Activated B cell treated with CpG ODN at 0.5 μM for 24 hours (primary cell): ENCODE data around the gene LTBP2. TPM values are rescaled to one million over a fixed set of nuclear protein-coding genes. Genes with fewer than 3 reads are reported as not detected.

Experiments used
- ATAC-seq: fragments of 200-7000 bp; cut with Tn5 transposase; one replicate; pipeline ENCODE4 v1.10.0; 2021; ENCODE audit warnings: low read depth, mild to moderate bottlenecking, moderate library complexity
- CTCF ChIA-PET: fragments of 350-600 bp; sonication (Branson Sonifier 250); formaldehyde crosslinking; loops from one replicate; lab custom pipeline; 2021; ENCODE audit warnings: antibody characterized with exemption; lab: Charles Lee
- POLR2A ChIA-PET: fragments of 350-600 bp; sonication (Branson Sonifier 250); formaldehyde crosslinking; loops from one replicate; lab custom pipeline; 2021; ENCODE audit warnings: antibody characterized with exemption; lab: Charles Lee
- DNase-seq: peaks from one replicate; pipeline ENCODE4 v3.0.0; 2022
- H3K27ac Mint-ChIP-seq: one replicate; pipeline ENCODE4 v1.8.0; 2020; ENCODE audit warnings: mixed read lengths
- H3K27me3 Mint-ChIP-seq: one replicate; pipeline ENCODE4 v1.8.0; 2021; ENCODE audit warnings: mixed read lengths
- H3K36me3 Mint-ChIP-seq: one replicate; pipeline ENCODE4 v1.8.0; 2021; ENCODE audit warnings: low read depth, mixed read lengths
- H3K4me1 Mint-ChIP-seq: one replicate; pipeline ENCODE4 v1.8.0; 2021; ENCODE audit warnings: mixed read lengths
- H3K4me3 Mint-ChIP-seq: one replicate; pipeline ENCODE4 v1.8.0; 2020; ENCODE audit warnings: mild to moderate bottlenecking, mixed read lengths
- H3K9me3 Mint-ChIP-seq: one replicate; pipeline ENCODE4 v1.8.0; 2020; ENCODE audit warnings: mixed read lengths
- intact Hi-C: fragments of 100-400 bp; cut with micrococcal nuclease; formaldehyde crosslinking; loops from one replicate; pipeline ENCODE4 v1.15.1; 2024
- total RNA-seq: library from RNA; stranded (reverse); gene quantifications from 2 replicates; pipeline ENCODE4 v1.2.3, GENCODE V29; 2022
- TF ChIP-seq, protein P1 (sequence below): fragments of 200-600 bp; IDR thresholded peaks from one replicate; pipeline ENCODE4 v1.8.0; 2022; ENCODE audit warnings: antibody characterized with exemption, mild to moderate bottlenecking

The LTBP2 gene
- total RNA-seq, 1 donor from 2014 or later = 0.11 TPM

DNA sequence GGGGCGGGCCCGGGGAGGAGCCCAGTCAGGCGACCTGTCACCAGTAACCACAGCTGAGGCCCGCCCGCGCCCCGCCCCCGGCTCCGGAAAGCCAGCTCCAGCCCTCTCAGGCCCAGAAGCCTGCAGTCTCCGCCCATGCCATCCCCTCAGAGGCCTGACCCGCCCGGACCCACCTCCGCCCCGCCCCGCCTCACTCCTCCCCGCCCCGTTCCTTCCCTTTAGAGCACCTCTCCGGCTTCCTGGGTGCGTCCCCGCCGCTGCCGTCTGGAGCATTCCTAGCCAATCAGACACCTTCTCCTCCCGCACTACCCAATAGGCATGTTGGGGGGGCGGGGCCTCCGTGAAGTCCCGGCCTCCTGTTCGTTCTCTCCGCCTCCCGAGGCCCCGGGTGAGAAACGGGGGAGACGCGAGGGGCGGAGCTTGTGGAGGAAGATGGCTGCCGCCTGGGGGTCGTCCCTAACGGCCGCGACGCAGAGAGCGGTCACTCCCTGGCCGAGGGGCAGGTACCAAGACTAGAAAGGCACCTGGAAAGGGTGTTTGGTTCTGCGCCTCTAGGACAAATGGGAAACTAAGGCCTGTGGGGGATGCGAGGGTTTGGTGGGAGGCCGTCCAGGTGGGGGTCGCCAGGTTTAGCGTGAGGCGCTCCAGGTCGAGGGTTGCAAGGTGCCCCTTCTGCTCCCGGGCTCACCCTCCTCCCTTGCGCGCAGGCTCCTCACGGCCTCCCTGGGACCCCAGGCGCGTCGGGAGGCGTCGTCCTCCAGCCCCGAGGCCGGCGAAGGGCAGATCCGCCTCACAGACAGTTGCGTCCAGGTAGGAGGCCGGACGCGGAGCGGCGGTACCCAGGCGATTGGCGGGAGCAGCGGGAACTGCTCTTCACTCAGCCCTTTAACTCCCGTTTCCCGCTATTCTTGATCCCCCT is 118.4 kb downstream of the LTBP2 start, which contains the start of gene ISCA2:
ISCA2 (plus strand) TSS at position 423 of the 919 bp plus-strand sequence; CDS start at position 433, 10 bp downstream.
- no peak within 1 kb of the TSS for H3K4me3 Mint-ChIP-seq
- ChIA-PET CTCF (interaction anchor here (0.7 to 0.9 kb wide), 3 partner anchors 115 to 191 kb away, joined by 3 to 4 read pairs (median 3); partner anchors contain the start of gene ABCD4), POLR2A (interaction anchor here (0.6 to 2.0 kb wide), 8 partner anchors 12 to 705 kb away, joined by 3 to 18 read pairs (median 6); partner anchors contain the start of gene ABCD4)
- no peak within 1 kb of the TSS for H3K27ac Mint-ChIP-seq
- peak; percentile 90 for ATAC-seq
- H3K36me3 Mint-ChIP-seq = peaks cover 21% of the 10 kb centered on the region
- DNase-seq = peak; percentile 98
- no peaks in the 10 kb centered on the region for H3K9me3 Mint-ChIP-seq
- peaks cover 34% of the 10 kb centered on the region for H3K4me1 Mint-ChIP-seq
- intact Hi-C loops = loop anchor here (1.0 to 10.0 kb wide), 10 partner anchors 92 to 1169 kb away; partner anchors contain the start of genes ALDH6A1, DLST, EIF2B2 and ERG28
- TF ChIP-seq, protein P1, sequence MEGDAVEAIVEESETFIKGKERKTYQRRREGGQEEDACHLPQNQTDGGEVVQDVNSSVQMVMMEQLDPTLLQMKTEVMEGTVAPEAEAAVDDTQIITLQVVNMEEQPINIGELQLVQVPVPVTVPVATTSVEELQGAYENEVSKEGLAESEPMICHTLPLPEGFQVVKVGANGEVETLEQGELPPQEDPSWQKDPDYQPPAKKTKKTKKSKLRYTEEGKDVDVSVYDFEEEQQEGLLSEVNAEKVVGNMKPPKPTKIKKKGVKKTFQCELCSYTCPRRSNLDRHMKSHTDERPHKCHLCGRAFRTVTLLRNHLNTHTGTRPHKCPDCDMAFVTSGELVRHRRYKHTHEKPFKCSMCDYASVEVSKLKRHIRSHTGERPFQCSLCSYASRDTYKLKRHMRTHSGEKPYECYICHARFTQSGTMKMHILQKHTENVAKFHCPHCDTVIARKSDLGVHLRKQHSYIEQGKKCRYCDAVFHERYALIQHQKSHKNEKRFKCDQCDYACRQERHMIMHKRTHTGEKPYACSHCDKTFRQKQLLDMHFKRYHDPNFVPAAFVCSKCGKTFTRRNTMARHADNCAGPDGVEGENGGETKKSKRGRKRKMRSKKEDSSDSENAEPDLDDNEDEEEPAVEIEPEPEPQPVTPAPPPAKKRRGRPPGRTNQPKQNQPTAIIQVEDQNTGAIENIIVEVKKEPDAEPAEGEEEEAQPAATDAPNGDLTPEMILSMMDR = no peak
- no peaks in the 10 kb centered on the region for H3K27me3 Mint-ChIP-seq

DNA sequence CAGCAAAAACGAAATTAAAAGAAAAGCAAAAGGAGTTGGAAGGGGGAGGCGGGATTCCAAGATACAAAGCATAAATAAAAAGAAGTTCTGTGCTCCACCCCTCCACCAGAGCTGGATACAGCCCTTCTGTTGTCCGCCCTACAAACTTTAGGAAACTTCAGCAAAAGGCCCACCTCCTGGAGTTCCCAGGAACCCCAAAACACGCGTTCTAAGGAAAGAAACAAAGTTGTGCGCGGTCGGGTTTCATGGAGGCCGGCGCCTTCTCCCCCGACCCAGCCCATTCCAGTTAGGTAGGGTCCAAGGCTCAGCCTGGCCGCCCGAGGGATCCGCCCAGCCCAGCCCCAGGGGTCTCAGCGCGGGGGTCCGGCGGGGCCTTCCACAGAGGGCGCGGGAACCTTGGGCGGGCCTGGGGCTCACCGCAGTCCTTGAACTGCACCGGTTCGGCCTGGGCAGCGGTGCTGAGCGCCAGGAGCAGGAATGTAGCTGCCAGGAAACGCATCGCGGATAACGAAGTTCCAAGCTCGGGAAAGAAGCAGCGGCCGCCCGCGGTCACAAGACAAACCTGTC is 119.2 kb downstream of the LTBP2 start, which contains the start of gene NPC2:
NPC2 (minus strand) TSS at position 530 of the 567 bp plus-strand sequence; CDS start at position 499, 31 bp downstream.
- H3K9me3 Mint-ChIP-seq = no peaks in the 10 kb centered on the region
- no peak for ATAC-seq
- no peak within 1 kb of the TSS for H3K27ac Mint-ChIP-seq
- H3K27me3 Mint-ChIP-seq = no peaks in the 10 kb centered on the region
- intact Hi-C loops = loop anchor here (1.0 to 10.0 kb wide), 11 partner anchors 92 to 1169 kb away; partner anchors contain the start of genes ALDH6A1, DLST, EIF2B2 and ERG28
- POLR2A ChIA-PET = interaction anchor here (0.6 to 2.0 kb wide), 6 partner anchors 91 to 705 kb away, joined by 3 to 18 read pairs (median 4); partner anchors contain the start of gene ABCD4
- CTCF ChIA-PET = interaction anchor here (0.7 to 1.1 kb wide), 4 partner anchors 116 to 190 kb away, joined by 3 to 4 read pairs (median 3); partner anchors contain the start of gene ABCD4
- DNase-seq = no peak
- peaks cover 35% of the 10 kb centered on the region for H3K4me1 Mint-ChIP-seq
- TF ChIP-seq, protein P1 = no peak
- no peak within 1 kb of the TSS for H3K4me3 Mint-ChIP-seq
- H3K36me3 Mint-ChIP-seq = peaks cover 19% of the 10 kb centered on the region

DNA sequence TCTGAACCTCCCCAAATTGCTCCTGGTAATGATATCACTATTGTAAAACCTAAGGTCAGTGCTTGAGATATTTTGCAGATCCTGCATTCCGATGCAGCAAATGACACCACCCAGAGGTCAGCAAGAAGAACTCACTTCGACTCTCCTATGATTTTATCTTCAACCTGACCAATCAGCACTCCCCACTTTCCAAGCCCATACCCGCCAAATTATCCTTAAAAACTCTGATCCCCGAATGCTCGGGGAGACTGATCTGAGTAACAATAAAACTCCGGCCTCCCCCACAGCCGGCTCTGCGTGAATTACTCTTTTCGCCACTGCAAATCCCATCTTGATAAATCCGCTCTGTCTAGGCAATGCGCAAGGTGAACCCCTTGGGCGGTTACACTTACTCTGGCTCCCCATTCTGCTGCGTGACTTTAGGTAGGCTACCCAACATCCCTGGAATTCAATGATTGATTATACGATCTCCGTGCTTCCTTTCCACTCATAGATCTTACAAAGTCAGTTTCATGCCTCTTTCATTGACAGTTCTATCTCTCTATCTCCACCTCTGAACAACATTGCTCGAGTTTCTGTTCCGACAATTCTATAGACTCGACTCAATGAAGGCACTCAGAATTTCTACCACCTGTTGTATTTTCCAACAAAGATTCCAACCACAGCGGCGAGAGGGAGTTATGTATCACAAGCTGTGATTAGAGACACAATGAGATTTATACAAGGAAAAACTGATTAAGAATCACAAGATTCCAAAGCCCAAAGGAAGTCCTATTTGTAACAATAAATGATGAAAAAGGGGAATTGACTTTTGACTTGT is 119.9 kb downstream of the LTBP2 start:
- Mint-ChIP-seq H3K4me3 (no peak overlapping the region), H3K27me3 (no peaks in the 10 kb centered on the region), H3K9me3 (no peaks in the 10 kb centered on the region), H3K4me1 (peaks cover 35% of the 10 kb centered on the region), H3K27ac (no peak overlapping the region), H3K36me3 (peaks cover 19% of the 10 kb centered on the region)
- no peak for ATAC-seq
- intact Hi-C loops = loop anchor here (1.0 to 10.0 kb wide), 7 partner anchors 101 to 1170 kb away; partner anchors contain the start of genes DLST, ERG28, TTLL5 and YLPM1
- DNase-seq = no peak
- POLR2A ChIA-PET = interaction anchor here (0.6 to 2.0 kb wide), 3 partner anchors 90 to 137 kb away, joined by 3 to 18 read pairs (median 6); no protein-coding TSS in a partner anchor
- CTCF ChIA-PET = interaction anchor here (1.1 to 2.4 kb wide), 2 partner anchors 129 to 130 kb away, joined by 3 to 14 read pairs; no protein-coding TSS in a partner anchor
- TF ChIP-seq, protein P1 = no peak

DNA sequence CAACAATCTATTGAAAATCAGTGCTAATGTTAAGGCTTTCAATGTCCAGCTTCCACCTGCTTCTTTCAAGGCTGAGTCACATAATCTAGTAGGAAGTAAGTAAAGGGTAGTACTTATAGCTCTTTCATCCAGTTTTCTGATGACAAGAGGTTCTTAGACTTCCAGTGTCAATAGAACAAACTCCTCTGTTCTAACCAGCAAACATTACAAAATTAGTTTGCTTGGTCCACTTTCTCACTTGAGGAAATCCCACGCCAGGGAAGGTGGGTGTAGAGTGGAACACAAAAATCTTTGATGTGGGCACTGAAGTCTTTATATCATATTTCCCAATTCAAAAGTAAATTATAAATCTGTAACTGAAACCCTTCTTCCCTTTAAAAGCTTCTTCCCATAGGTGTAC is 121.6 kb downstream of the LTBP2 start:
- no peak for ATAC-seq
- DNase-seq = no peak
- intact Hi-C loops = loop anchor here (5.0 to 10.0 kb wide), 2 partner anchors 454 to 1172 kb away; partner anchors contain the start of genes ERG28 and TTLL5
- H3K36me3 Mint-ChIP-seq = peaks cover 16% of the 10 kb centered on the region
- H3K27ac Mint-ChIP-seq = no peak overlapping the region
- H3K9me3 Mint-ChIP-seq = no peaks in the 10 kb centered on the region
- no peaks in the 10 kb centered on the region for H3K27me3 Mint-ChIP-seq
- TF ChIP-seq, protein P1 = no peak
- H3K4me3 Mint-ChIP-seq = no peak overlapping the region
- ChIA-PET CTCF (interaction anchor here (0.9 to 2.4 kb wide), 2 partner anchors 32 to 127 kb away, joined by 3 to 14 read pairs; no protein-coding TSS in a partner anchor), POLR2A (interaction anchor here (0.6 kb wide), 1 partner anchor 393 kb away, joined by 5 read pairs; no protein-coding TSS in a partner anchor)
- peaks cover 33% of the 10 kb centered on the region for H3K4me1 Mint-ChIP-seq
